ENCODE results near the gene LY6G6C.

The LY6G6C gene

GRCh38 chr6:31713991-31714684, 7.4 kb downstream of the LY6G6C start:
- no peak for DNase-seq (ENCODE audit: extremely low spot score)
- no peak for TF ChIP-seq ZNF384 (IDR thresholded peaks at IDR 0.05)
- no peak for TF ChIP-seq FOXK2 (IDR thresholded peaks at IDR 0.05)
- TF ChIP-seq BHLHE40 (IDR thresholded peaks at IDR 0.05; ENCODE audit: borderline replicate concordance): no peak
- TF ChIP-seq PKNOX1 (IDR thresholded peaks at IDR 0.05): no peak
- no peak for TF ChIP-seq TARDBP (IDR thresholded peaks at IDR 0.05)
- no peak for TF ChIP-seq SP1 (IDR thresholded peaks at IDR 0.05)
- no peak for TF ChIP-seq FOXA1 (IDR thresholded peaks at IDR 0.05)
- no peak for TF ChIP-seq SUZ12 (IDR thresholded peaks at IDR 0.05)
- TF ChIP-seq L3MBTL2 (conservative IDR thresholded peaks at IDR 0.05): no peak
- no peak for TF ChIP-seq FOXM1 (IDR thresholded peaks at IDR 0.05; ENCODE audit: borderline replicate concordance)
- ChIA-PET CTCF (interaction anchor here (0.6 to 2.2 kb wide), 3 partner anchors 16 to 56 kb away, joined by 4 to 13 read pairs (median 8); partner anchors contain the start of gene DDAH2), POLR2A (interaction anchor here (0.8 to 5.2 kb wide), 12 partner anchors 8 to 133 kb away, joined by 3 to 43 read pairs (median 4); partner anchors contain the start of genes ABHD16A, GPANK1, HSPA1B and LY6G6F)

- no peak for DNase-seq (ENCODE audit: extremely low spot score)
- no peak for TF ChIP-seq ELF4 (IDR thresholded peaks at IDR 0.05)
- no peak for TF ChIP-seq FOXM1 (IDR thresholded peaks at IDR 0.05; ENCODE audit: borderline replicate concordance)
- TF ChIP-seq SP1 (IDR thresholded peaks at IDR 0.05): no peak
- no peak for TF ChIP-seq HDGF (IDR thresholded peaks at IDR 0.05; ENCODE audit: borderline replicate concordance)
- no peak for TF ChIP-seq ARNT (IDR thresholded peaks at IDR 0.05)
- no peak for TF ChIP-seq FOXK2 (IDR thresholded peaks at IDR 0.05)
- no peak for TF ChIP-seq PKNOX1 (IDR thresholded peaks at IDR 0.05)
- TF ChIP-seq CTBP1 (IDR thresholded peaks at IDR 0.05; ENCODE audit: borderline replicate concordance): no peak
- TF ChIP-seq ZNF384 (IDR thresholded peaks at IDR 0.05): no peak
- TF ChIP-seq TARDBP (IDR thresholded peaks at IDR 0.05): no peak
- TF ChIP-seq SUZ12 (IDR thresholded peaks at IDR 0.05): no peak
- TF ChIP-seq FOXA1 (IDR thresholded peaks at IDR 0.05): no peak
- TF ChIP-seq NFRKB (IDR thresholded peaks at IDR 0.05): no peak
- no peak for TF ChIP-seq LEF1 (IDR thresholded peaks at IDR 0.05; ENCODE audit: borderline replicate concordance)
- CTCF ChIA-PET: interaction anchor here (0.6 to 2.2 kb wide), 3 partner anchors 16 to 56 kb away, joined by 4 to 13 read pairs (median 8); partner anchors contain the start of gene DDAH2
- POLR2A ChIA-PET: interaction anchor here (0.8 to 5.2 kb wide), 9 partner anchors 10 to 133 kb away, joined by 3 to 43 read pairs (median 4); partner anchors contain the start of genes ABHD16A, GPANK1, MPIG6B and MSH5
Observed at GRCh38 chr6:31713465-31713864, 8.1 kb downstream of the LY6G6C start.

DNA sequence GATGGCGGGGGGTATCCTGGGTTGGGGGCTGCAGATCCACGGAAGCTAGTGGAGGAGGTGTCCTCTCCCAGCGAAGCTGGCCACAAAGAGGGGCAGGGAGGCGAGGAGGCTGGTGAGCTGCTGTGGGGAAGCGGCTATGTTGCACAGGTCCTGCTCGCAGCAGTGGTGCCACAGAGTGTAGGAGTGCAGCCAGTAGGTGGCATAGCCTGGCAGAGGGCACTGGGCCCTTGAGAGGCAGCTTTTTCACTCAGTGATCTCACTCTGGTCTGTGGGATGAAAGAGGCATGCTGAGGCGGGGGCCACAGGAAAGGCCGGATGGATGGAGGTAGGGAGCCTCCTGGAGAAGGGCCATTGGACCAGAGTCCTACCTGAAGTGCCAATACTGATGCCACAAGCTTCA, 9.2 kb downstream of the LY6G6C start:
- TF ChIP-seq ELF4 (IDR thresholded peaks at IDR 0.05) (no peak), FOXA1 (IDR thresholded peaks at IDR 0.05) (no peak), L3MBTL2 (conservative IDR thresholded peaks at IDR 0.05) (no peak), NFRKB (IDR thresholded peaks at IDR 0.05) (no peak), FOXM1 (IDR thresholded peaks at IDR 0.05; ENCODE audit: borderline replicate concordance) (no peak), CTBP1 (IDR thresholded peaks at IDR 0.05; ENCODE audit: borderline replicate concordance) (no peak), SP1 (IDR thresholded peaks at IDR 0.05) (no peak), HDGF (IDR thresholded peaks at IDR 0.05; ENCODE audit: borderline replicate concordance) (no peak), FOXK2 (IDR thresholded peaks at IDR 0.05) (no peak), ARNT (IDR thresholded peaks at IDR 0.05) (no peak), TARDBP (IDR thresholded peaks at IDR 0.05) (no peak), ZNF384 (IDR thresholded peaks at IDR 0.05) (no peak), SUZ12 (IDR thresholded peaks at IDR 0.05) (no peak), PKNOX1 (IDR thresholded peaks at IDR 0.05) (no peak), BHLHE40 (IDR thresholded peaks at IDR 0.05; ENCODE audit: borderline replicate concordance) (no peak), LEF1 (IDR thresholded peaks at IDR 0.05; ENCODE audit: borderline replicate concordance) (no peak)
- ChIA-PET CTCF (no interaction called here), POLR2A (interaction anchor here (1.3 to 5.2 kb wide), 2 partner anchors 9 to 27 kb away, joined by 6 to 43 read pairs; partner anchors contain the start of genes ABHD16A and MSH5)
- no peak for DNase-seq (ENCODE audit: extremely low spot score)

DNA sequence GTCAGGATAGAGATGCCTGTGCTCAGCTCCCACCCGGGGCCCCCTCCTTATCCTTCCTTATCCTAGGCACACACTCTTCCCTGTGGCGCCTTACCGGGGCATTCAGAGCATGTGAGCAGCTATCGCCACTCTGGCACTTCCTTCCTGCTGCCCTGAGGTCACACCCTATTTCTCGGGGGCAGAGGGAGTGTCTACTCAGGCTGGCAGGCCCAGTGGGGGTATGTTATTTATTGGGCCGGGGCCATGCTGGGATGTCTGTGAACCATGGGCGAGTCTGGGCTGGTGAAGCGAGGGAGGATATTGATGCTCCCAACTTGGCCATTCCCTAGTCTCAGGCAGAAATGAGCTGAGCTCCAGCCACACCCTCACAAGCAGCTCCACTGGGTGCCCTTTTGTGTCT, 10.3 kb downstream of the LY6G6C start:
- TF ChIP-seq ELF4 (IDR thresholded peaks at IDR 0.05) (no peak), SUZ12 (IDR thresholded peaks at IDR 0.05) (no peak), BHLHE40 (IDR thresholded peaks at IDR 0.05; ENCODE audit: borderline replicate concordance) (no peak), NFRKB (IDR thresholded peaks at IDR 0.05) (no peak), FOXA1 (IDR thresholded peaks at IDR 0.05) (no peak), ZNF384 (IDR thresholded peaks at IDR 0.05) (no peak), FOXM1 (IDR thresholded peaks at IDR 0.05; ENCODE audit: borderline replicate concordance) (no peak), TARDBP (IDR thresholded peaks at IDR 0.05) (no peak), LEF1 (IDR thresholded peaks at IDR 0.05; ENCODE audit: borderline replicate concordance) (no peak), HDGF (IDR thresholded peaks at IDR 0.05; ENCODE audit: borderline replicate concordance) (no peak), L3MBTL2 (conservative IDR thresholded peaks at IDR 0.05) (no peak), FOXK2 (IDR thresholded peaks at IDR 0.05) (no peak), ARNT (IDR thresholded peaks at IDR 0.05) (no peak), CTBP1 (IDR thresholded peaks at IDR 0.05; ENCODE audit: borderline replicate concordance) (no peak), PKNOX1 (IDR thresholded peaks at IDR 0.05) (no peak), SP1 (IDR thresholded peaks at IDR 0.05) (no peak)
- no peak for DNase-seq (ENCODE audit: extremely low spot score)
- ChIA-PET POLR2A (interaction anchor here (0.9 to 5.2 kb wide), 4 partner anchors 8 to 104 kb away, joined by 3 to 43 read pairs (median 5); partner anchors contain the start of genes ABHD16A, DDAH2, HSPA1A and HSPA1L), CTCF (interaction anchor here (0.7 to 0.8 kb wide), 2 partner anchors 119 to 170 kb away, joined by 3 to 4 read pairs; no protein-coding TSS in a partner anchor)

All from HEK293T (cell line).